ENCODE measurements around the gene RWDD3.

RWDD3 gene

GRCh38 chr1:95233737-95234500, at the start of gene RWDD3:
RWDD3 (plus strand) TSS chr1:95234210; CDS start chr1:95234231, 21 bp downstream.
- DNase-seq (ENCODE audit: low read depth, low spot score), result peak; percentile 98

- DNase-seq (ENCODE audit: low read depth, low spot score), result no peak
Observed at GRCh38 chr1:95186149-95186548, 47.9 kb upstream of the RWDD3 start.

GRCh38 chr1:95193591-95193990, 40.4 kb upstream of the RWDD3 start:
- DNase-seq (ENCODE audit: low read depth, low spot score), result no peak

- DNase-seq (ENCODE audit: low read depth, low spot score), result no peak
Observed at GRCh38 chr1:95195046-95195445, 39.0 kb upstream of the RWDD3 start.

- no peak for DNase-seq (ENCODE audit: low read depth, low spot score)
Observed at GRCh38 chr1:95196017-95196416, 38.0 kb upstream of the RWDD3 start.

GRCh38 chr1:95197616-95198252, 36.3 kb upstream of the RWDD3 start:
- peak; percentile 90 for DNase-seq (ENCODE audit: low read depth, low spot score)

GRCh38 chr1:95201905-95202304, 32.1 kb upstream of the RWDD3 start:
- no peak for DNase-seq (ENCODE audit: low read depth, low spot score)

GRCh38 chr1:95203908-95204437, 30.0 kb upstream of the RWDD3 start:
- DNase-seq (ENCODE audit: low read depth, low spot score), result no peak

GRCh38 chr1:95206514-95206913, 27.5 kb upstream of the RWDD3 start:
- no peak for DNase-seq (ENCODE audit: low read depth, low spot score)

GRCh38 chr1:95207223-95207935, 26.6 kb upstream of the RWDD3 start:
- DNase-seq (ENCODE audit: low read depth, low spot score), result peak; percentile 11

GRCh38 chr1:95208876-95209275, 25.1 kb upstream of the RWDD3 start:
- DNase-seq (ENCODE audit: low read depth, low spot score), result no peak

GRCh38 chr1:95209291-95209690, 24.7 kb upstream of the RWDD3 start:
- DNase-seq (ENCODE audit: low read depth, low spot score), result no peak

GRCh38 chr1:95216292-95216990, 17.6 kb upstream of the RWDD3 start:
- DNase-seq (ENCODE audit: low read depth, low spot score), result no peak

GRCh38 chr1:95217371-95217770, 16.6 kb upstream of the RWDD3 start:
- no peak for DNase-seq (ENCODE audit: low read depth, low spot score)

- no peak for DNase-seq (ENCODE audit: low read depth, low spot score)
Observed at GRCh38 chr1:95219407-95219806, 14.6 kb upstream of the RWDD3 start.

- no peak for DNase-seq (ENCODE audit: low read depth, low spot score)
Observed at GRCh38 chr1:95221306-95221705, 12.7 kb upstream of the RWDD3 start.

GRCh38 chr1:95222629-95223028, 11.4 kb upstream of the RWDD3 start:
- no peak for DNase-seq (ENCODE audit: low read depth, low spot score)

GRCh38 chr1:95223110-95223509, 10.9 kb upstream of the RWDD3 start:
- DNase-seq (ENCODE audit: low read depth, low spot score), result peak; percentile 63

GRCh38 chr1:95226781-95227660, 7.0 kb upstream of the RWDD3 start:
- no peak for DNase-seq (ENCODE audit: low read depth, low spot score)

- no peak for DNase-seq (ENCODE audit: low read depth, low spot score)
Observed at GRCh38 chr1:95229037-95229436, 5.0 kb upstream of the RWDD3 start.

GRCh38 chr1:95229706-95230105, 4.3 kb upstream of the RWDD3 start:
- DNase-seq (ENCODE audit: low read depth, low spot score), result no peak
